ENCODE data around the gene FGFR2. TPM values are rescaled to one million over a fixed set of nuclear protein-coding genes. Genes with fewer than 3 reads are reported as not detected.

Gene FGFR2
- polyA plus RNA-seq (2012; rRNA removed), result 0.02 TPM in 1 of 2 replicates, not detected in the other
- polyA plus RNA-seq (2012; cell fraction: cytosol; rRNA removed), result 0.03 and 0.05 TPM in 2 replicates
- polyA plus RNA-seq (2012; cell fraction: nucleus; rRNA removed), result 0.05 TPM in 2 replicates

DNA sequence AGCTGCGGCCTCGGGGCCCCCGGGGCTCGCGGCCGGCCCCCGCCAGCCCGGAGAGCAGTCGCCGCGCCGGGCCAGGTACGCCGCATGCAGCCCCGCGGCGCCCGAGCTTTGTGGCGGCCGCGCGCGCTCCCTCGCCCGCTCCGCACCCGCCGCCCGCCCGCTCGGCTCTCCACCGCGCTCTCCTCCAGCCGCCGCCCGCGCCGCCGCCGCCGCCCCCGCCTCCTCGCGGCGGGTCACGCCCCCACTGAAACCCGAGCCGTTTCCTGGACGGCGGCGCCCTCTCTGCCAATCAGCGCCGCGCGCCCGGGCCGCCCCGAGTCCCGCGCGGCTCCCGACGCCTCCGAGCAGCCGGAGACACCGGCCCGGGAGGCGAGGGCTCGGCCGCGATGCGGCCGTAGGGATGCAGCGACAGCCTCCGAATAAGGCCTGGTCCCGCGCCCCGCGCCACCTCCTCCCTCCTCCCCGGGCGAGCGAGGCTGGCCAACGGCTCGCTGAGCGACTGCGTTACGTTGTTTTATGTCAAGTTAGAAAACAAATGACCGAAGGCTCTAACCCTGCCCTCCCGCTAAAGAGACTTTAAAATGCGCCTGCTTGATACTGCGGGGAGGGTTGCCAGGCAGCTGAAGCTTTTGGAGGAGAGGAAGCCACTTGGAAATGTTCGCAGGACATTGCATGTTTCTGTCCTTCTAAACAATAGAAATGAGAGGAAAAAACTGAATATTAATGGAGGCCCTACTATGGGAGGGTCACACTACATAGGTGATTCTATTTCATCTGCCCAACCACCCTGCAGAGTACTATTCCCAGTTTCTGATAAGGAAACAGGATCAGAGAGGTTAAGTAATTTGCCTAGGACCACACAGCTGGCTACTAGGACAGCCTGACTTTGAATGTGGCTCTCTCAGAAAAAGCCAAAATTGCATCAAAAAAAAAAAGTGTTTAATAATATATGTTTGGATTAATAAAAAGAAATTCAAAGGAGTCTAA, at the start of gene FGFR2:
Gene FGFR2 (minus strand): TSS at position 182 of the 987 bp plus-strand sequence. CDS start 4,627 bp downstream, outside the sequence.
- ChIA-PET POLR2A (no interaction called here), CTCF (interaction anchor here (0.8 to 2.5 kb wide), 11 partner anchors 10 to 656 kb away, joined by 3 to 31 read pairs (median 4); no protein-coding TSS in a partner anchor)
- Histone ChIP-seq H3K27me3 (ENCODE audit: insufficient read depth) (peaks cover 18% of the 10 kb centered on the region), H4K20me1 (ENCODE audit: insufficient read depth) (no peaks in the 10 kb centered on the region), H3K9me3 (no peaks in the 10 kb centered on the region), H3K9me2 (no peaks in the 10 kb centered on the region), H3K36me3 (replicated peaks in 1 of 2; ENCODE audit: control insufficient read depth in 1 of 2, insufficient read depth in 2 of 2, low read length in 1 of 2) (no peaks in the 10 kb centered on the region), H3K27ac (ENCODE audit: low read depth in 2 of 2, low read length in 1 of 2) (no peak within 1 kb of the TSS), H3F3A (replicated peaks; ENCODE audit: insufficient read depth) (peaks cover 6% of the 10 kb centered on the region), H3K4me1 (ENCODE audit: control insufficient read depth in 1 of 2, insufficient read depth in 2 of 2, low read depth in 1 of 2, low read length in 1 of 2) (peaks cover 0 to 14% of the 10 kb centered on the region in 2 experiments; a peak in 1 of 4 replicates), H3K4me3 (ENCODE audit: low read depth in 2 of 2, low read length in 1 of 2) (peak within 1 kb of the TSS; percentile 46 to 61), H2AFZ (ENCODE audit: low read depth) (peak within 1 kb of the TSS; percentile 94), H3K79me2 (ENCODE audit: insufficient read depth) (no peaks in the 10 kb centered on the region), H3K4me2 (peak within 1 kb of the TSS; percentile 86), H3K9ac (no peak within 1 kb of the TSS)
- no peak for TF ChIP-seq CTCF (IDR thresholded peaks at IDR 0.05)
- TF ChIP-seq MAX (IDR thresholded peaks at IDR 0.05; ENCODE audit: low read depth), result peak; percentile 25; the same call in 1 of the 2 replicates
- TF ChIP-seq NFIC (IDR thresholded peaks at IDR 0.05; ENCODE audit: borderline replicate concordance), result no peak
- TF ChIP-seq SIN3A (IDR thresholded peaks at IDR 0.05; ENCODE audit: borderline replicate concordance, low read depth, low read length), result no peak
- no peak for TF ChIP-seq GATA2 (CRISPR knock-in tag; IDR thresholded peaks at IDR 0.05)
- TF ChIP-seq EP300 (IDR thresholded peaks at IDR 0.05; ENCODE audit: borderline replicate concordance in 1 of 2, low read depth in 1 of 2, low read length in 1 of 2), result peak in 1 of 2 experiments; percentile 44; a peak in 1 of 4 replicates
- no peak for TF ChIP-seq NRF1 (IDR thresholded peaks at IDR 0.05; ENCODE audit: low read depth, low read length)
- 7% methylated on average over 21 of the region's 92 CpGs for WGBS (ENCODE audit: low lambda C conversion rate)
- peak; percentile 98 for DNase-seq

- H3K27me3 ChIP-seq (ENCODE audit: insufficient read depth), result no peaks in the 10 kb centered on the region
- H3K79me2 ChIP-seq (ENCODE audit: insufficient read depth), result no peaks in the 10 kb centered on the region
- DNase-seq, result no peak
- no peak overlapping the region for H3K4me3 ChIP-seq (ENCODE audit: low read depth in 2 of 2, low read length in 1 of 2)
- H3K4me2 ChIP-seq, result no peak overlapping the region
- H3F3A ChIP-seq (replicated peaks; ENCODE audit: insufficient read depth), result no peaks in the 10 kb centered on the region
- no peak overlapping the region for H3K27ac ChIP-seq (ENCODE audit: low read depth in 2 of 2, low read length in 1 of 2)
- ChIA-PET CTCF (no interaction called here), POLR2A (no interaction called here)
- no peaks in the 10 kb centered on the region for H4K20me1 ChIP-seq (ENCODE audit: insufficient read depth)
- H2AFZ ChIP-seq (ENCODE audit: low read depth), result no peak overlapping the region
- no peak overlapping the region for H3K9ac ChIP-seq
- H3K9me3 ChIP-seq, result no peaks in the 10 kb centered on the region
- H3K36me3 ChIP-seq (replicated peaks in 1 of 2; ENCODE audit: control insufficient read depth in 1 of 2, insufficient read depth in 2 of 2, low read length in 1 of 2), result no peaks in the 10 kb centered on the region
- no peak for TF ChIP-seq IRF3 (IDR thresholded peaks at IDR 0.05; ENCODE audit: low read depth, low read length)
- no peak for TF ChIP-seq MXI1 (IDR thresholded peaks at IDR 0.05; ENCODE audit: low read depth, low read length)
- TF ChIP-seq, protein P1, sequence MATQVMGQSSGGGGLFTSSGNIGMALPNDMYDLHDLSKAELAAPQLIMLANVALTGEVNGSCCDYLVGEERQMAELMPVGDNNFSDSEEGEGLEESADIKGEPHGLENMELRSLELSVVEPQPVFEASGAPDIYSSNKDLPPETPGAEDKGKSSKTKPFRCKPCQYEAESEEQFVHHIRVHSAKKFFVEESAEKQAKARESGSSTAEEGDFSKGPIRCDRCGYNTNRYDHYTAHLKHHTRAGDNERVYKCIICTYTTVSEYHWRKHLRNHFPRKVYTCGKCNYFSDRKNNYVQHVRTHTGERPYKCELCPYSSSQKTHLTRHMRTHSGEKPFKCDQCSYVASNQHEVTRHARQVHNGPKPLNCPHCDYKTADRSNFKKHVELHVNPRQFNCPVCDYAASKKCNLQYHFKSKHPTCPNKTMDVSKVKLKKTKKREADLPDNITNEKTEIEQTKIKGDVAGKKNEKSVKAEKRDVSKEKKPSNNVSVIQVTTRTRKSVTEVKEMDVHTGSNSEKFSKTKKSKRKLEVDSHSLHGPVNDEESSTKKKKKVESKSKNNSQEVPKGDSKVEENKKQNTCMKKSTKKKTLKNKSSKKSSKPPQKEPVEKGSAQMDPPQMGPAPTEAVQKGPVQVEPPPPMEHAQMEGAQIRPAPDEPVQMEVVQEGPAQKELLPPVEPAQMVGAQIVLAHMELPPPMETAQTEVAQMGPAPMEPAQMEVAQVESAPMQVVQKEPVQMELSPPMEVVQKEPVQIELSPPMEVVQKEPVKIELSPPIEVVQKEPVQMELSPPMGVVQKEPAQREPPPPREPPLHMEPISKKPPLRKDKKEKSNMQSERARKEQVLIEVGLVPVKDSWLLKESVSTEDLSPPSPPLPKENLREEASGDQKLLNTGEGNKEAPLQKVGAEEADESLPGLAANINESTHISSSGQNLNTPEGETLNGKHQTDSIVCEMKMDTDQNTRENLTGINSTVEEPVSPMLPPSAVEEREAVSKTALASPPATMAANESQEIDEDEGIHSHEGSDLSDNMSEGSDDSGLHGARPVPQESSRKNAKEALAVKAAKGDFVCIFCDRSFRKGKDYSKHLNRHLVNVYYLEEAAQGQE (IDR thresholded peaks at IDR 0.05; ENCODE audit: low read depth, low read length), result no peak
- TF ChIP-seq TCF12 (IDR thresholded peaks at IDR 0.05), result no peak
- TF ChIP-seq MAX (IDR thresholded peaks at IDR 0.05; ENCODE audit: low read depth), result no peak
- H3K4me1 ChIP-seq (ENCODE audit: control insufficient read depth in 1 of 2, insufficient read depth in 2 of 2, low read depth in 1 of 2, low read length in 1 of 2), result peaks cover 0 to 11% of the 10 kb centered on the region in 2 experiments; a peak in 1 of 4 replicates
- 35% methylated on average over 4 of the region's 4 CpGs for WGBS (ENCODE audit: low lambda C conversion rate)
- H3K9me2 ChIP-seq, result no peaks in the 10 kb centered on the region
Measured at GRCh38 chr10:121647401-121647800, 49.2 kb upstream of the FGFR2 start.

All from SK-N-SH (cell line).